Measurements from ENCODE around the gene SLC22A6. TPM values are rescaled to one million over a fixed set of nuclear protein-coding genes. Genes with fewer than 3 reads are reported as not detected.
A peak's percentile ranks its signal among the peaks of the same experiment; 100 is the strongest.

Gene SLC22A6
- total RNA-seq = not detected
- polyA plus RNA-seq (2013, experiment 1 of 2) = 0.28 TPM
- polyA plus RNA-seq (2013, experiment 2 of 2) = not detected
- long read RNA-seq, experiment 1 = 0 reads
- long read RNA-seq, experiment 2 = 0 reads
- long read RNA-seq, experiment 3 = 0 reads
- long read RNA-seq, experiment 4 = 0 reads

DNA sequence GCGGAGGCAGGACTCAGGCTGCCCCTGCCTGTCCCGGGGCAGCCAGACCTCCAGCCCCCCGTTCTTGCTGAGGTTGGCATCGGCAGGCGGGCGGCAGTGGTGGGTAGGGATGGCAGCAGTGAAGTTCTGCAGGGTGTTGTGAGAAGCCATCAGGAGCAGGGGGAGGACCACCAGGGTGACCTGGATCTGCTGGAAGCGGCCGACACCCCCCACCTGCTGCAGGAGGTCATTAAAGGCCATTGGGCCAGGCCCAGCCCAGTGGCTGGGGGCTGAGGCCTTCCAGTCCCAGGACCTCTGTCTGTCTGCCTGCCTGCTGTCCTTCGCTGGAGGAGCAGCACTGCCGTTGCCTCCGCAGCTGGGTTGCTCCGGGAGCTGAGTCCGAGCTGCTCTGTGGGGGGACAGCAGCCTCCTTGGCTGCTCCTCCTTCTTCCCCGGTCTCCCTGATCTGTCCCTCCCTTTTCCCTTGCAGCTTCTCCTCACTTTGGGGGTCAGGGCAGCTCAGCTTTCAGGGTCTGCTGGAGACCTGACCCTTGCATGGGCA, at the start of gene SLC22A6:
TSS of gene SLC22A6 (minus strand) at position 517 of the 541 bp plus-strand sequence. CDS start at position 240, 277 bp downstream.
- Mint-ChIP-seq H3K27me3 (ENCODE audit: insufficient read depth) (peaks cover 5% of the 10 kb centered on the region), H3K27ac (no peak within 1 kb of the TSS), H3K9me3 (no peaks in the 10 kb centered on the region), H3K36me3 (ENCODE audit: low read depth) (no peaks in the 10 kb centered on the region), H3K4me1 (no peaks in the 10 kb centered on the region), H3K4me3 (no peak within 1 kb of the TSS)
- Histone ChIP-seq H3K27me3 (ENCODE audit: control insufficient read depth, insufficient read depth, low read length, poor library complexity, severe bottlenecking) (no peaks in the 10 kb centered on the region), H3K27ac (ENCODE audit: low read depth, low read length) (no peak within 1 kb of the TSS), H3K36me3 (ENCODE audit: control insufficient read depth, insufficient read depth, low read length) (no peaks in the 10 kb centered on the region), H3K4me3 (ENCODE audit: low read length) (no peak within 1 kb of the TSS), H3K9ac (ENCODE audit: extremely low read depth, low read length, poor library complexity, severe bottlenecking) (no peak within 1 kb of the TSS), H3K9me3 (ENCODE audit: control insufficient read depth, low read length) (no peaks in the 10 kb centered on the region), H3K4me1 (ENCODE audit: control insufficient read depth, insufficient read depth, low read length) (no peaks in the 10 kb centered on the region)
- DNase-seq = no peak
- whole genome bisulfite sequencing, 2 experiments (ENCODE audit: insufficient coverage in 1 of 2, insufficient read length in 1 of 2) = 76 to 83% methylated on average over 9 to 14 of the region's 14 CpGs
- TF ChIP-seq CTCF (conservative IDR thresholded peaks at IDR 0.05) = no peak

DNA sequence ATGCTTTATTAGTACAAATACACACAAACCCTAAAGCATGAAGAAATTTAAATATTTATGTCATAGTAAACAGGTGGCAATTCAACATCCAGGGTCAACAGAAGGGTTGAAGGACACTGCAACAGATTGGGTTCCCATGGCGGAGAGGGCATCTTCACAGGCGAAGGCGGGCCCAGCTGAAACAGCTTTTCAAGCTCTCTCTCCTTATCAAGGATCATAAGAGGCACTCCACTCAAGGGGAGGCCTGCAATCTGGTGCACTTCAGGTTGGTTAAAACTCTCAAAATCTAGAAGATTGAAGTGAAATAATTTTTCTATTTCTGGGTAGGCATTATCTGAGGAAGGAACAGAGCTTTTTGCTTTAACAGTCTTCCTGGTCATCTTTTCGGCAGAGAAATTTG, 47.7 kb upstream of the SLC22A6 start:
- Histone ChIP-seq H3K9ac (ENCODE audit: extremely low read depth, low read length, poor library complexity, severe bottlenecking) (no peak overlapping the region), H3K4me1 (ENCODE audit: control insufficient read depth, insufficient read depth, low read length) (peaks cover 8% of the 10 kb centered on the region), H3K9me3 (ENCODE audit: control insufficient read depth, low read length) (peaks cover 3% of the 10 kb centered on the region), H3K4me3 (ENCODE audit: low read length) (no peak overlapping the region), H3K27me3 (ENCODE audit: control insufficient read depth, insufficient read depth, low read length, poor library complexity, severe bottlenecking) (no peaks in the 10 kb centered on the region), H3K27ac (ENCODE audit: low read depth, low read length) (no peak overlapping the region), H3K36me3 (ENCODE audit: control insufficient read depth, insufficient read depth, low read length) (no peaks in the 10 kb centered on the region)
- H3K27me3 Mint-ChIP-seq (ENCODE audit: insufficient read depth) = no peaks in the 10 kb centered on the region
- TF ChIP-seq CTCF (conservative IDR thresholded peaks at IDR 0.05) = no peak
- H3K36me3 Mint-ChIP-seq (ENCODE audit: low read depth) = no peaks in the 10 kb centered on the region
- no peak overlapping the region for H3K27ac Mint-ChIP-seq
- DNase-seq = no peak
- peaks cover 11% of the 10 kb centered on the region for H3K4me1 Mint-ChIP-seq
- whole genome bisulfite sequencing, 2 experiments (ENCODE audit: insufficient coverage in 1 of 2, insufficient read length in 1 of 2) = 98% methylated on average over 4 of the region's 4 CpGs
- H3K4me3 Mint-ChIP-seq = no peak overlapping the region
- H3K9me3 Mint-ChIP-seq = peaks cover 16% of the 10 kb centered on the region

DNA sequence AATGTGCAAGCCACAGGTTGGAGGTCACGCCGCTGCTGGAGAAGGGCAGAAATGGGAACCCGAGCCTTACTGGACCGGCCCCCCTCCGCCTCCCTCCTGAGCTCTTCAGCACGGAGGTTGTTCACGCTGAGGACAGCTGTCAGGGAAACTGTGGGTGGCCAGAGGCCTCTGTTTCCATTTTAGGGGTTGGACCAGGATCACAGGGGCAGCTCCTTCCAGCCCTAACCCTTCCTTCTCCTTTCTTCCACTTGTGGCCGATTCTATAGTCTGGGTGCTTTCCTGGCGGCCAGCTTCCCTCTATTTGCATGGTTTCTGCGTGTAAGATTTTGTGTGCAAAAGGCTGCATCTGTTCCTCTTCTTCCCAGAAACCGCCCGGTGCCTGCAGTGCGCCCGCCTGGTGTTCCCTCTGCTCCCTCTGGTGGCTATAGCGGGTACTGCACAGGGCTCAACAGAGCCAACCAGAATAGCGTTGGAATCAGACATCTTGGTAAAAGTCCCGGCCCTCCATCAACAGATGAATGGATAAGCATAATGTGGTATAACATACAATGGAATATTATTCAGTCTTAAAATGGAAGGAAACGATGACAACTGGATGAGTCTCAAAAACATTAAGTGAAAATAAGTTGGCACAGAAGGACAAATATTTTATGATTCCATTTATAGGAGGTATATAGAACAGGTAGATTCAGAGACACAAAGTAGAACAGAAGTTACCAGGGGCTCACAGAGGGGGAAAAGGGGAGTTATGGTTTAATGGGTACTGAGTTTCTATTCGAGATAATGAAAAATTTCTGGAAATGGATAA, 39.3 kb upstream of the SLC22A6 start:
- H3K27me3 Mint-ChIP-seq (ENCODE audit: insufficient read depth) = peaks cover 22% of the 10 kb centered on the region
- peak; percentile 95 for DNase-seq
- H3K4me3 Mint-ChIP-seq = no peak overlapping the region
- Histone ChIP-seq H3K27ac (ENCODE audit: low read depth, low read length) (no peak overlapping the region), H3K9me3 (ENCODE audit: control insufficient read depth, low read length) (peaks cover 14% of the 10 kb centered on the region), H3K9ac (ENCODE audit: extremely low read depth, low read length, poor library complexity, severe bottlenecking) (no peak overlapping the region), H3K4me3 (ENCODE audit: low read length) (no peak overlapping the region), H3K4me1 (ENCODE audit: control insufficient read depth, insufficient read depth, low read length) (peaks cover 4% of the 10 kb centered on the region), H3K36me3 (ENCODE audit: control insufficient read depth, insufficient read depth, low read length) (no peaks in the 10 kb centered on the region), H3K27me3 (ENCODE audit: control insufficient read depth, insufficient read depth, low read length, poor library complexity, severe bottlenecking) (no peaks in the 10 kb centered on the region)
- H3K4me1 Mint-ChIP-seq = peaks cover 9% of the 10 kb centered on the region
- peaks cover 11% of the 10 kb centered on the region for H3K9me3 Mint-ChIP-seq
- no peaks in the 10 kb centered on the region for H3K36me3 Mint-ChIP-seq (ENCODE audit: low read depth)
- 2 to 26% methylated on average over 7 to 19 of the region's 19 CpGs for WGBS, 2 experiments (ENCODE audit: insufficient coverage in 1 of 2, insufficient read length in 1 of 2)
- no peak overlapping the region for H3K27ac Mint-ChIP-seq
- peak; percentile 99 for TF ChIP-seq CTCF (conservative IDR thresholded peaks at IDR 0.05)
